GM12865 (cell line): Measurements from ENCODE around the gene TGM6.

Experiments used
- DNase-seq: peaks from one replicate; pipeline ENCODE4 v3.0.0; 2010; ENCODE audit warnings: low read depth
- H3K4me3 ChIP-seq: 2 replicates; pipeline ENCODE4 v1.5.1; 2011; ENCODE audit warnings: mild to moderate bottlenecking, low read depth, low read length, control low read depth
- CTCF ChIP-seq: IDR thresholded peaks from 2 replicates; pipeline ENCODE4 v1.5.1; 2011; ENCODE audit warnings: low read length, control low read depth, low read depth, inconsistent platforms; ENCODE audit not compliant: insufficient read depth; ENCODE audit errors: missing control alignments

The TGM6 gene

GRCh38 chr20:2408111-2408510 is 27.4 kb downstream of the TGM6 start:
- no peak for DNase-seq
- no peak for TF ChIP-seq CTCF
- H3K4me3 ChIP-seq, result no peak overlapping the region

- no peak for DNase-seq
- H3K4me3 ChIP-seq, result no peak overlapping the region
- TF ChIP-seq CTCF, result no peak
Measured at GRCh38 chr20:2416541-2417212, 36.0 kb downstream of the TGM6 start.

GRCh38 chr20:2417213-2417541 is 36.5 kb downstream of the TGM6 start:
- no peak for TF ChIP-seq CTCF
- H3K4me3 ChIP-seq, result no peak overlapping the region
- DNase-seq, result no peak

GRCh38 chr20:2418388-2418787 is 37.7 kb downstream of the TGM6 start:
- no peak for TF ChIP-seq CTCF
- H3K4me3 ChIP-seq, result no peak overlapping the region
- no peak for DNase-seq

GRCh38 chr20:2420510-2420909 is 39.8 kb downstream of the TGM6 start:
- DNase-seq, result no peak
- no peak overlapping the region for H3K4me3 ChIP-seq
- TF ChIP-seq CTCF, result no peak

GRCh38 chr20:2421247-2421646 is 40.5 kb downstream of the TGM6 start:
- H3K4me3 ChIP-seq, result no peak overlapping the region
- TF ChIP-seq CTCF, result no peak
- DNase-seq, result no peak

- no peak overlapping the region for H3K4me3 ChIP-seq
- no peak for TF ChIP-seq CTCF
- DNase-seq, result no peak
Measured at GRCh38 chr20:2429051-2429450, 48.4 kb downstream of the TGM6 start.
